ENCODE results near the gene TEX14. TPM values are rescaled to one million over a fixed set of nuclear protein-coding genes. Genes with fewer than 3 reads are reported as not detected.

Gene TEX14
- total RNA-seq, 2 donors from 2014 or later = not detected

DNA sequence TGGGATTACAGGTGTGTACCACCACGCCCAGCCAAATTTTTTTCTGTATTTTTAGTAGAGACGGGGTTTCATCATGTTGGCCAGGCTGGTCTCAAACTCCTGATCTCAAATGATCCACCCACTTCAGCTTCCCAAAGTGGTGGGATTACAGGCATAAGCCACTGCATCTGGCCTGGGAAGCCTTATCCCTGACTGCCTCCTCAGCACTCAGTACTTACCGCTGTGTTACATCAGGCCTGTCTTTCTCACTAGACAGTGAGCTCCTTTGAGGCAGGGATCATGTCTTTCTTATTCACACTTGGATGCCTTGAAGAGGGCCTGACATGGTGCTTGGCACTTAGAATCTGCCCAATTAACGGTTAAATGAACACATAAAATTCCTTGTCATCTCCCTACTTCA, 121.1 kb downstream of the TEX14 start:
- Histone ChIP-seq H3K36me3 (no peaks in the 10 kb centered on the region), H3K4me1 (no peaks in the 10 kb centered on the region), H3K27ac (no peak overlapping the region)

DNA sequence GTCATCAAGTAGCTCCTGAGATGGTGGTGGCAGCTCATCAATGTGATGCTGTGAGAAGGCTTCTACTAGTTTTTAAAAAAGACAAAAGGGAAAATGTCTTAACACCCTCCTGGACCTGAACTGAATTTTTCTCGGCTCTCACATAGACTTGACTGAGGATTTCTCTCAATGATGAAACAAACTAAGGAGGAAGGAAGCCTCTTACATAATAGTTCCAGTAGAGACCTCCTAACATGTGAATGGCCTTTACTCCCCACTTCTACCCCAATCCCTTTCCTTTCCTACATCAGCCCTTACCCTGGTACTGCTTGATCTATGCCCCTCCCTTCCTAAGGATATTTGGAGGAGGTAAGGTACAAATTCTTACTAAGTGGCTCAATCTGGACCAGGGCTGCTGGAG, 122.6 kb downstream of the TEX14 start:
- TF ChIP-seq CTCF (IDR thresholded peaks at IDR 0.05) = no peak
- H3K9me3 ChIP-seq = no peaks in the 10 kb centered on the region
- H3K36me3 ChIP-seq = no peaks in the 10 kb centered on the region
- no peak overlapping the region for H3K27ac ChIP-seq
- no peaks in the 10 kb centered on the region for H3K4me1 ChIP-seq
- DNase-seq (ENCODE audit: low spot score) = no peak
- H3K27me3 ChIP-seq = no peaks in the 10 kb centered on the region
- no peak overlapping the region for H3K4me3 ChIP-seq

More for the DNA sequence above, 121.1 kb downstream of the TEX14 start:
- no peak for TF ChIP-seq CTCF (IDR thresholded peaks at IDR 0.05)
- no peak for DNase-seq (ENCODE audit: low spot score)
- Histone ChIP-seq H3K27me3 (no peaks in the 10 kb centered on the region), H3K9me3 (no peaks in the 10 kb centered on the region), H3K4me3 (no peak overlapping the region)

DNA sequence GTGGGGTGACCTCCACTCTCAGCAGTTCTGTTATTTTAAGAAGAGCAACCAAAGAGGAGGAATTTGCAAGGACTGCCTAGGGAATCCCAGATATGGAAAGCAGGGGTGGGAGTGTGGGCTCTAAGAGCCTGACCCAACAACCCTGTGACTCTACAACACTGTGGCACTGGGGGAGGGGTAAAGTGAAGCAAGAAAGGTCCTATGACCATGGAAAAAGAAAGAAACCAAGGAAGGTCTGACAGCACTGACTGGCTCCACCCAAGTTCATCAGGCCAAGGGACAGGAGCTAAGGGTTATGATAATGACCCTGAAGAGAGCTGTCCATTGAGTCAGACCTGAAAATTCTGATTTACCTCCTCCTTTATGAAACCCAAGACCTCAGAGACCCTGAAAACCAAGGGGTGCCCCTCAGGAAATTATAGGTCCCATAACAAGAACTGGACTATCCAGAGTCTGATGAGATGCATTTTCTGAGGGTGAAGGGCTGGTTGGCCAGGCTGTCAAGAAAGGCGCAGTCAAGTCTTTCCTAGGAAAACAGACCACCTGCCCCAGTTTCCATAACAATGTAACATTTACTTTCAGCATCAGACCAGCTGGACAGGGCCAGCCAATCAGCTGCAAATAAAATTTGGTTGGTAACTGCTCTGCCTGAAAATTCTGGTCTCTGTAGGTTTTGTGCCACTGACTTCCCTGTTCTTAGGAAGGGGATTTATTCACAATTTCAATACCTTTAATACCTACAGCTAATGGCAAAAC, 123.6 kb downstream of the TEX14 start:
- no peaks in the 10 kb centered on the region for H3K4me1 ChIP-seq
- H3K27me3 ChIP-seq = no peaks in the 10 kb centered on the region
- H3K36me3 ChIP-seq = no peaks in the 10 kb centered on the region
- no peak overlapping the region for H3K27ac ChIP-seq
- no peak overlapping the region for H3K4me3 ChIP-seq
- no peak for DNase-seq (ENCODE audit: low spot score)
- no peak for TF ChIP-seq CTCF (IDR thresholded peaks at IDR 0.05)
- H3K9me3 ChIP-seq = no peaks in the 10 kb centered on the region

DNA sequence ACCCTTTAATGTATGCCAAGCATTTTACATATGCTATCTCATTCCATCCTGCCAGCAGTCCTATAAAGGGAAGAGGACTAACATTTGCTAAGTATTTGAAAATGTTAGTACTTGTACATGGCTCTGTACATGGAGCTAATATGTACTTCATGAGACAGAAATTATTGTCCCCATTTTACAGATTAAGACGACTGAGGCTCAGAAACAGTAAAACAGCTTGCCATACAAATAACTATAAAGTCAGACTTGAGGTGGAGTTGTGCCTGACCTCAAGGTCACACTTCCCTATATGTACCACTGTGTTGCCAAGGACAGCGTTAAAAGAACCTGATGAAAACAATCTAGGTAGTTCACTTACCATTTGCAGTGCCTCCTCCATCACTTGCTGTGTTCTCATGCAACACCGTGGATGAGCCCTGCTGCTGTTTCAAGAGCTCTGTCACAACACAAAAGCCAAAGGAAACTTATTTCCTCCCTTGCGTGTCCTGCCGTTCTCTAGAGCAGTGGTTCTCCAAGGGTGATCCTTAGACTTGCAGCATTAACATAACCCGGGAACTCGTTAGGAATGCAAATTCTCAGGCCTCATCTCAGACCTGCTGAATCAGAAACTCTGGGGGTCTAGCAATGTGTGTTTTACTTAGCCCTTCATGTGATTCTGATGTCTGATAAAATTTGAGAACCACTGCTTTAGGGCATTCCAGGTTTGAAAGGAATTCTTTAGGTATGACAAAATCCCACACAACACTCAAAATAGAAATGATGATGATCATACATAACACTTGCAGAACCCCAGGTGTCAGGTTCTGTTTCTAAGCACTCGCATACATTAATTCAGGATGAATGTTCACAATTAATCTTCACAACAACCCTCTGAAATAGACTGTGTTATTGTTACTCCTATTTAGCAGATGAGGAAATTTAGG, 126.2 kb downstream of the TEX14 start:
- Histone ChIP-seq H3K4me1 (no peaks in the 10 kb centered on the region), H3K27me3 (no peaks in the 10 kb centered on the region), H3K27ac (no peak overlapping the region), H3K36me3 (no peaks in the 10 kb centered on the region), H3K9me3 (no peaks in the 10 kb centered on the region), H3K4me3 (no peak overlapping the region)
- DNase-seq (ENCODE audit: low spot score) = no peak
- no peak for TF ChIP-seq CTCF (IDR thresholded peaks at IDR 0.05)

DNA sequence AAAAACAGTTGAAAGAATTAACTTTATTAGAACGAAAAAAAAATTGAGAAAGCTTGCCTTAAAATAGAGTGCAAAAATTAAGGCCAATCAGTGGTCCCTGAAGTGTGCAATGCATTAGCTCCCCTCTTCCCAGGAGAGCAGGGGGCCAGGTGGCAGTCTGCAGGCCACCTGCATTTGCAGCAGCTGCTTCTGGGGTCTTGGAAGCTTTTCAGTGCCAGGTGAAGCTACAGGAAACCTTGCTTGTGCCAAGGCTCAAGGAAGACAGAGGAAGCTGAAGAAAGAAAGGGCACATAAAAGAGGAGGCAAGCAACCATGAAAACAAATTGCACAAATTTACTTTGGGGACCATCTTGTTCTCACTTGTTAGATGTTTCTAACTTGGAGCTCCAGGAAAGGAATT, 126.9 kb downstream of the TEX14 start:
- no peaks in the 10 kb centered on the region for H3K27me3 ChIP-seq
- no peak overlapping the region for H3K4me3 ChIP-seq
- no peak overlapping the region for H3K27ac ChIP-seq
- no peaks in the 10 kb centered on the region for H3K4me1 ChIP-seq
- TF ChIP-seq CTCF (IDR thresholded peaks at IDR 0.05) = no peak
- no peak for DNase-seq (ENCODE audit: low spot score)
- H3K9me3 ChIP-seq = no peaks in the 10 kb centered on the region
- H3K36me3 ChIP-seq = no peaks in the 10 kb centered on the region

Measured in right atrium auricular region (tissue), 2 donors.